Body of pancreas (tissue), 4 donors: ENCODE measurements around the gene TMEM208.

Source experiments
- CTCF ChIP-seq, 7 experiments: fragments of 450-650 bp in 4 of 7; fragments of 200-600 bp in 3 of 7; sonication (generic) in 3 of 7; IDR thresholded peaks; one replicate each; pipeline ENCODE4 v1.5.1; 2016 to 2019; ENCODE audit warnings: antibody characterized with exemption in 7 of 7
- POLR2A ChIP-seq, 3 donors: fragments of 450-650 bp; IDR thresholded peaks; one replicate each; pipeline ENCODE4 v1.6.1; 2016; ENCODE audit warnings: antibody characterized with exemption in 3 of 3, mild to moderate bottlenecking in 2 of 3

- TF ChIP-seq CTCF (IDR thresholded peaks at IDR 0.05) = no peak
- TF ChIP-seq POLR2A (IDR thresholded peaks at IDR 0.05) = no peak
Observed at GRCh38 chr16:67255553-67256221, 28.8 kb downstream of the TMEM208 start.
